ELR (cell line): ENCODE measurements around the gene SYNC.
"Not testable (repeated sequence)": the region's sequence is repeated elsewhere in the genome, so short reads cannot be mapped to it uniquely, and the experiment has no call there.

Experiments
- DNase-seq: peaks from one replicate; pipeline ENCODE4 v3.0.0-alpha.2; 2015; ENCODE audit warnings: low read depth

The SYNC gene

GRCh38 chr1:32693455-32694174 is 9.0 kb downstream of the SYNC start:
- no peak for DNase-seq

GRCh38 chr1:32686387-32686786 is 16.2 kb downstream of the SYNC start:
- DNase-seq, result no peak

- DNase-seq, result no peak
Measured at GRCh38 chr1:32685498-32685897, 17.1 kb downstream of the SYNC start.

GRCh38 chr1:32684167-32684811 is 18.3 kb downstream of the SYNC start:
- no peak for DNase-seq

GRCh38 chr1:32683397-32683796 is 19.2 kb downstream of the SYNC start:
- no peak for DNase-seq

- no peak for DNase-seq
Measured at GRCh38 chr1:32681999-32682398, 20.6 kb downstream of the SYNC start.

GRCh38 chr1:32681509-32681908 is 21.1 kb downstream of the SYNC start:
- no peak for DNase-seq

- no peak for DNase-seq
Measured at GRCh38 chr1:32680642-32681041, 21.9 kb downstream of the SYNC start.

- DNase-seq, result not testable (repeated sequence)
Measured at GRCh38 chr1:32679993-32680392, 22.6 kb downstream of the SYNC start.

- DNase-seq, result no peak
Measured at GRCh38 chr1:32676945-32677344, 25.6 kb downstream of the SYNC start.

- DNase-seq, result not testable (repeated sequence)
Measured at GRCh38 chr1:32668716-32669115, 33.9 kb downstream of the SYNC start.

- DNase-seq, result no peak
Measured at GRCh38 chr1:32666901-32667566, 35.5 kb downstream of the SYNC start.

- no peak for DNase-seq
Measured at GRCh38 chr1:32665915-32666314, 36.7 kb downstream of the SYNC start.

GRCh38 chr1:32659581-32659980 is 43.0 kb downstream of the SYNC start:
- no peak for DNase-seq

GRCh38 chr1:32652244-32652962 is 50.2 kb downstream of the SYNC start:
- DNase-seq, result peak; percentile 8

- peak; percentile 60 for DNase-seq
Measured at GRCh38 chr1:32651461-32652073, 51.0 kb downstream of the SYNC start.

- DNase-seq, result peak; percentile 97
Measured at GRCh38 chr1:32650752-32651460, 51.7 kb downstream of the SYNC start, which contains the start of gene RBBP4. Gene RBBP4, plus strand, starts transcription at chr1:32651208. Its CDS starts 99 bp downstream, at chr1:32651307.

GRCh38 chr1:32650248-32650751 is 52.3 kb downstream of the SYNC start, which contains the start of gene ZBTB8OS:
Gene ZBTB8OS, minus strand, starts transcription at chr1:32650550. Its CDS starts 21 bp downstream, at chr1:32650529.
- DNase-seq, result peak; percentile 96

- DNase-seq, result no peak
Measured at GRCh38 chr1:32647308-32648134, 55.0 kb downstream of the SYNC start.

GRCh38 chr1:32644426-32644825 is 58.1 kb downstream of the SYNC start:
- no peak for DNase-seq
